Prostate gland (tissue), 2 donors: ENCODE measurements around the gene CSTPP1. TPM values are rescaled to one million over a fixed set of nuclear protein-coding genes. Genes with fewer than 3 reads are reported as not detected.

Source experiments
- DNase-seq: peaks from one replicate; pipeline ENCODE4 v3.0.0-alpha.2; 2019; ENCODE audit warnings: low spot score
- H3K27ac ChIP-seq, 2 donors: fragments of 200-600 bp; sonication (generic); 2 replicates each; pipeline ENCODE4 v1.5.1; 2017 to 2019
- H3K27me3 ChIP-seq: fragments of 200-600 bp; sonication (generic); replicated peaks from 2 replicates; pipeline ENCODE4 v1.5.1; 2019; ENCODE audit not compliant: insufficient read depth
- H3K36me3 ChIP-seq, 2 donors: fragments of 200-600 bp; sonication (generic); 1 replicate in 1 of 2; 2 replicates in 1 of 2; pipeline versions ENCODE4 v1.5.1 to v1.8.1; 2017 to 2019
- H3K4me1 ChIP-seq: fragments of 200-600 bp; sonication (generic); replicated peaks from 2 replicates; pipeline ENCODE4 v1.5.1; 2019
- H3K4me3 ChIP-seq, 2 donors: fragments of 200-600 bp; sonication (generic); 2 replicates each; pipeline ENCODE4 v1.5.1; 2017 to 2019
- H3K9me3 ChIP-seq: fragments of 200-600 bp; sonication (generic); 2 replicates; pipeline ENCODE4 v1.5.1; 2017
- POLR2A ChIP-seq: fragments of 450-650 bp; IDR thresholded peaks from one replicate; pipeline ENCODE4 v1.6.1; 2016; ENCODE audit warnings: antibody characterized with exemption, mild to moderate bottlenecking
- POLR2AphosphoS5 ChIP-seq: sonication (generic); formaldehyde crosslinking; IDR thresholded peaks from one replicate; pipeline ENCODE4 v1.6.1; 2017; ENCODE audit warnings: antibody characterized with exemption
- WGBS: methylation state at CpG from one replicate; pipeline ENCODE4 v1.1.5; 2018; 5-methylcytosine and 5-hydroxymethylcytosine counted together
- intact Hi-C: fragments of 100-400 bp; cut with DNase I; formaldehyde crosslinking; loops from one replicate; pipeline ENCODE4 v1.14.2; 2022
- microRNA-seq: library from miRNA; unstranded; fragments of <30 nt; microRNA quantifications from one replicate; pipeline ENCODE4, GENCODE V29; 2016
- small RNA-seq, 2 donors: library from RNA; depleted of rRNA; stranded (forward); fragments of <200 nt; gene quantifications; one replicate each; pipeline ENCODE3, GENCODE V24; 2016
- total RNA-seq, 2 donors: library from RNA; depleted of rRNA; stranded (reverse); fragments of >200 nt; gene quantifications; one replicate each; pipeline ENCODE4 v1.1.0, GENCODE V29; 2016
- TF ChIP-seq, protein P1 (sequence below), 4 experiments: fragments of 200-600 bp in 2 of 4; fragments of 450-650 bp in 2 of 4; sonication (generic) in 2 of 4; IDR thresholded peaks; 1 replicate in 3 of 4; 2 replicates in 1 of 4; pipeline ENCODE4 v1.5.1; 2016 to 2019; ENCODE audit warnings: antibody characterized with exemption in 4 of 4, mild to moderate bottlenecking in 2 of 4, moderate library complexity in 2 of 4

CSTPP1 gene
- total RNA-seq, 2 donors from 2014 or later = 28.5 to 47.0 TPM

DNA sequence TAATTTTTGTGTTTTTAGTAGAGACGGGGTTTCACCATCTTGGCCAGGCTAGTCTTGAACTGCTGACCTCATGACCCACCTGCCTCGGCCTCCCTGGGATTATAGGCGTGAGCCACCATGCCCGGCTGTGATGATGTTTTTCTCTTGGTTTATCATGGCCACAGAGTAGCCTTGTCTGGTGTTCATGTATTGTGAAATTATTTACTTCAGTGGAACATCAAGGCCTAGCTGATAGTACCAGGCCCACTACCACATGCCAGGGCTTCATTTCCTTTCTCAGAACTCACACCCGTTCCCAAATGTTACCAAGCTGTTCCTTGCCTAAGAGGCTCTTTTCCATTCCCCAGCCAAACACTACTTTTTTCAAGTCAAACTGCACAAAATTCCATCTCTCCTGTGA, 272.1 kb downstream of the CSTPP1 start:
- Histone ChIP-seq H3K27ac (no peak overlapping the region), H3K36me3 (no peaks in the 10 kb centered on the region), H3K9me3 (no peaks in the 10 kb centered on the region), H3K4me3 (no peak overlapping the region), H3K4me1 (no peaks in the 10 kb centered on the region), H3K27me3 (no peaks in the 10 kb centered on the region)
- no peak for DNase-seq
- TF ChIP-seq POLR2AphosphoS5 (no peak), POLR2A (no peak)
- TF ChIP-seq, protein P1, sequence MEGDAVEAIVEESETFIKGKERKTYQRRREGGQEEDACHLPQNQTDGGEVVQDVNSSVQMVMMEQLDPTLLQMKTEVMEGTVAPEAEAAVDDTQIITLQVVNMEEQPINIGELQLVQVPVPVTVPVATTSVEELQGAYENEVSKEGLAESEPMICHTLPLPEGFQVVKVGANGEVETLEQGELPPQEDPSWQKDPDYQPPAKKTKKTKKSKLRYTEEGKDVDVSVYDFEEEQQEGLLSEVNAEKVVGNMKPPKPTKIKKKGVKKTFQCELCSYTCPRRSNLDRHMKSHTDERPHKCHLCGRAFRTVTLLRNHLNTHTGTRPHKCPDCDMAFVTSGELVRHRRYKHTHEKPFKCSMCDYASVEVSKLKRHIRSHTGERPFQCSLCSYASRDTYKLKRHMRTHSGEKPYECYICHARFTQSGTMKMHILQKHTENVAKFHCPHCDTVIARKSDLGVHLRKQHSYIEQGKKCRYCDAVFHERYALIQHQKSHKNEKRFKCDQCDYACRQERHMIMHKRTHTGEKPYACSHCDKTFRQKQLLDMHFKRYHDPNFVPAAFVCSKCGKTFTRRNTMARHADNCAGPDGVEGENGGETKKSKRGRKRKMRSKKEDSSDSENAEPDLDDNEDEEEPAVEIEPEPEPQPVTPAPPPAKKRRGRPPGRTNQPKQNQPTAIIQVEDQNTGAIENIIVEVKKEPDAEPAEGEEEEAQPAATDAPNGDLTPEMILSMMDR (IDR thresholded peaks at IDR 0.05) = no peak
- WGBS = 88% methylated on average over 5 of the region's 5 CpGs
- intact Hi-C loops = no loop called here

Small RNAs within 50 kb of the gene (microRNA-seq; reads per million reads assigned to microRNA genes)
- gene MIR6745 = not detected

Small RNAs within 50 kb of the gene (small RNA-seq; reads per million reads assigned to genes)
- 0 reads per million in 2 donors for gene MIR6745

Other genes with a start within 250 kb of the CSTPP1 start
- gene ARHGAP1, start 236.1 kb upstream of the CSTPP1 start, total RNA-seq = 10 to 100 TPM; 73.2 to 94.5 TPM
- 10 to 100 TPM in 1 of 2 donors, 1 to 10 TPM in 1; 9.9 to 17.8 TPM for gene ZNF408, start 235.7 kb upstream of the CSTPP1 start, total RNA-seq
- gene F2, start 217.5 kb upstream of the CSTPP1 start, total RNA-seq = 1 to 10 TPM in 1 of 2 donors, not detected in 1; 1.8 TPM
- 10 to 100 TPM; 31.6 to 58.8 TPM for gene CKAP5, start 90.5 kb upstream of the CSTPP1 start, total RNA-seq
- 10 to 100 TPM in 1 of 2 donors, 1 to 10 TPM in 1; 8.6 to 10.8 TPM for gene LRP4, start 18.2 kb upstream of the CSTPP1 start, total RNA-seq
- gene ARFGAP2, start 240.1 kb downstream of the CSTPP1 start, total RNA-seq = 100 to 1,000 TPM; 111 to 146 TPM
- 10 to 100 TPM; 38.3 to 92.3 TPM for gene PACSIN3, start 249.7 kb downstream of the CSTPP1 start, total RNA-seq